GM18868 (cell line): ENCODE measurements around the gene VAT1L.

ENCODE experiments used
- ATAC-seq: cut with Tn5 transposase; IDR thresholded peaks from one replicate; pipeline ENCODE4 v1.9.1; 2021; ENCODE audit warnings: mild to moderate bottlenecking, moderate library complexity; ENCODE audit not compliant: unreplicated experiment

VAT1L gene

DNA sequence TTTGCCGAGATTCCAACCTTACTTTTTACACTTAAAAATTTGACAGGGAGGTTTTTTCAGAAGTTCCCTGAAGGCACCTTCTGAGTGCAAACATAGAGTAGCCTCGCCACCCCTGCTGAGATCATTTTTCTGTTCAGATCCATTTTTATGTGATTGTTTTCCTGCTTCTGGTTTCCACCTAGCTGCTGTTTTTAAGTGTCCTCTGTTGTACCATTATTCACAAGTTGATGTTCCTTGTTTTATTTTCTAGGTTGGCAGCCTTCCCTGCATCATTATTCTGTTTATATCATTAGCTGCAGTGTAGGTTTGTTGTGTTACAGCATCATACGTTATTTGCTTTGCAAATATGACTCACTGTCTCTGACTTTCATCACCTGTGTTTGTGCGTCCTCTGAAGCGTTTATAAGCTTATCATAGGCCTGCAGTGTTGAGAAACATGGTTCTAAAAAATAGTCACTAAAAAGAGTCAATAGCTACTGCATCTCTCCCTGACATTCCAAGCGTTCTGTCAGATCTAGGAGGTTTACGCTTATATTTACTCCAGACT is 117.1 kb downstream of the VAT1L start:
- ATAC-seq = no peak

- no peak for ATAC-seq
These were observed 121.7 kb downstream of the VAT1L start for GRCh38 chr16:77910021-77910420.

- no peak for ATAC-seq
These were observed 124.3 kb downstream of the VAT1L start for GRCh38 chr16:77912617-77913016.

DNA sequence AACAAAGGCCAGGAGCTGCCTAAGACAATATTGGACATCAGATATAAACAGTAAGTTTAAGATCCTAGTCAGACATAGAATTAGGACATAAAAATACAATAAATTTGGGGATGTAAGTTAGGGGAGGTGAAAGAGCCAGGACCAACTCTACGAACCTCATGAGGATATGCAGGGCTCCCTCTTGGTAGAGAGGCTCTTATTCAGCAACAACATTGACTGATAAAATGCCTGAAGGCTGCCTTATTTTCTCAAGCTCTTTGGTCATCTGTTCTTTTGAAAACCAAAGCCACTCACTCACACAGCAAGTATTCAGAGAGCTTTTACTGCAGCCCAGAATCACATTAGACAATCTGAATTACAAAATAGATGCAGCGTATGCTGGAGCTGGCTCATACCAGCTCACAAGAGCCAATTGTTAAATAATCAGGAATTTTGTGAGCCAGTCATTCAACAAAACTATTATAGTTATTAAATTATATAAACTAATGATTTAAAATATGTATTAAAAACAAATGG is 125.4 kb downstream of the VAT1L start:
- ATAC-seq = no peak

DNA sequence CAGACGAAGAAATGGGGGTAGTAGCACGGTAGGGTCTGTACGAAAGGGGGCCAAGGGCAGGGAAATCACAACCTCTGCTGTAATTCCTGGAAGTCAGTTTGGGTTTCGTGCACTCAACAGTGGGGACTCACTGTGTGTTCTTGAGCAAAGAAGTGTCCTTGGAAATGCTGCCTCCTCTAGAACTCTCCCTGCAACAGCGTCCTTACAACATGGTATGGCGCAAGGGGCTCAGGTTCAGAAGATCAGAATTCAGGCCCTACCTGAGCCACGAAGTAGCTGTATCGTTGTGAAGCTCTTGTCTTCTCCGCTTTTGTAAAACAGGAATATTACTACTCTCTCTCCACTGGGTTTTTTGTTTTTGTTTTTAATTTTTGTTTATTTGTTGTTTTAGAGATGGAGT is 127.7 kb downstream of the VAT1L start:
- no peak for ATAC-seq

GRCh38 chr16:77917971-77918370 is 129.6 kb downstream of the VAT1L start:
- ATAC-seq = no peak

- no peak for ATAC-seq
These were observed 130.7 kb downstream of the VAT1L start for GRCh38 chr16:77918809-77919707.

DNA sequence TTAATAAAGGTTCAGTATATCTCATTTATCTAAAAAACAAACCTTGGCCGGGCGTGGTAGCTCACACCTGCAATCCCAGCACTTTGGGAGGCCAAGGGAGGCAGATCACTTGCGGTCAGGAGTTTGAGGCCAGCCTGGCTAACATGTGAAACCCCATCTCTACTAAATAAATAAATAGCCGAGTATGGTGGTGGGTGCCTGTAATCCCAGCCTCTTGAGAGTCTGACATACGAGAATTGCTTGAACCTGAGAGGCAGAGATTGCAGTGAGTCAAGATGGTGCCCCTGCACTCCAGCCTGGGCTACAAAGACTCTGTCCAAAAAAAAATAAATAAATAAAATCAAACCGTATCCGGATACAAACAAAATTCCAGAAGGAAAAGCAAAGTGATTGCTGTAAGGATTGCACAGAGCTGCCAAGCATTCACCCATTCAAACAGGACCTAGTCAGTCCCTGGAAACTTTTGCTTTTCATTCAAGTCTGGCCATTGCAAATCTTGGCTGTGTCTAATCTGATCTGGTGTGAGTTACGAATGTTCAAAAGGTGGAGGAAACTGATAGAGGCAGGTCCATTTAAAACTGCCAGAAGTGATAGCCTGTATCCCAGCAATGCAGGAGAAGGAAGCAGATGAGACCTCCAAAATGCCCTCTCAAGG is 131.5 kb downstream of the VAT1L start:
- no peak for ATAC-seq

GRCh38 chr16:77920984-77921383 is 132.6 kb downstream of the VAT1L start:
- ATAC-seq = no peak

- ATAC-seq = no peak
These were observed 133.9 kb downstream of the VAT1L start for GRCh38 chr16:77922228-77922754.

DNA sequence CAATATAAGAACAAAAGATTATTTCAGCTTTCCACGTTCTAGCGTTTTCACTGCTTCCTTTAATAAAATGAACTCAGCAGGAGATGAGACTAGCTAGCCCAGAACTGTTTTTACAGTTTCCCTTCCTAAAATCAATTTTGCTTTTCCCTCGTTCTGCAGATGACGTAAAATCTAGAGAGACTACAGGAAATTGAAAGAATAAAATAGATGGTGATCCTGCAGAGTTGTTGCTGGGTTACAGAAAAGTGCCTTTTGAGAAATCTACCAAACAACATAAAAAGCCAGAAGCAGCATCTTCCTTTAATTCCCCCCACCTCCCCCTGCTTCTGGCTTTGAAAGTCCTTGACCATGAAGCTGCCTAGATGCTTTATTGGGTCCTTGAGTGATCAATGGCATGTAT is 137.2 kb downstream of the VAT1L start:
- ATAC-seq = no peak

- ATAC-seq = no peak
These were observed 139.7 kb downstream of the VAT1L start for GRCh38 chr16:77928096-77928495.

- ATAC-seq = no peak
These were observed 140.6 kb downstream of the VAT1L start for GRCh38 chr16:77929004-77929403.

- no peak for ATAC-seq
These were observed 142.7 kb downstream of the VAT1L start for GRCh38 chr16:77931058-77931457.

- ATAC-seq = no peak
These were observed 149.2 kb downstream of the VAT1L start for GRCh38 chr16:77937473-77938149.

DNA sequence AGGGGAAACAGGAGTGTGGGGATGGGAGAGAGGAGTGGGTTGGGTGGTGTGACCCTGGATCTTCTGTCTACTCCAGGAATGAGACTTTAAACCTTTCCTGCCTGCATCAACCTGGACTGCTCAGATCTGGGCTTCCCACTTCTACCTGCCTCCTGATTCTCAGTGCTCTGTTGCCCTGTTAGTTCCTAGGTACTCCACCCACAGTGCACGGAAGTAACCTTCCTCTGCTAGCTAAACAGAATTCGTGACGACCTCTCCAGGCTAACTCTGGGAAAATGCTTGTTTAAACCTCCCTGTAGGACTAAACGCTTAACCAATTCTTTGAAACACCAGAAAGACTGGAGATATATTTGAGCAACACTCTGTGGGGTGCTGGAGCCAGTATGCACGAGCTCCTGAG is 150.5 kb downstream of the VAT1L start:
- no peak for ATAC-seq

DNA sequence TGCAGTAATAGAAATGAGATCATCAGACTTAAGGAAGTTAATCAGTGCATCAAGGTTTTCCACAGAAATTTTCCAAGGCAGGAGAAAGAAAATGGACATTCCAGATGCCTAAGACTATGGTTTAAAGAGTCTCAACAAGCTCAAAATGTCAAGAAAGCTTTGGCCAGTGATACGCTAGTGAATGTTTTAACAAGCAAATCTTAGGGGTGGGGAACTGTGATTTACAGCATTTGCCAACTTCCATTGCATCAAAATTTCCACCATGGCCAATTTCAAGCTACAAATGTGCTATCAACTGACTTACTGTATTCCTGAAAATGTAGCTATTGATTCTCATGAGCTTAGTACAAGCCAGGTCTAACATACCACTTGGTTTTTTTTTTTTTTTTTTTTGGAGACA is 151.6 kb downstream of the VAT1L start:
- no peak for ATAC-seq

DNA sequence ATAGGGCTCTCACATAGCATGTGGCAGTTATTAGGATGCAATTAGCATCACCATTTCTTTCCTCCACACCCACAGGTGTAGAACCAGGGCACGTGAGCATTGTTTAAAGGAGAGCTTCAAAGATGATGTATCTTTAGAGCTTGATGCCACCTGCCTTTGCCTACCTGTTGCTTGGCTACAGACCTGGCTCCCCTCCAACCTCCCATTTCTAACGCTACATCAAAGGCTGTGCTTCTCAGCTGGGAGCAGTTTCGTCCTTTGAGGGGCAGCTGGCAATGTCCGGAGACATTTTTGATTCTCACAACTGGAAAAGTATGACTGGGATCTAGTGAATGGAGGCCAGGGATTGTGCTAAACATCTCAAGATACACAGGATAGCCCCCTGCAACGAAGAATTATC is 155.4 kb downstream of the VAT1L start:
- ATAC-seq = no peak

DNA sequence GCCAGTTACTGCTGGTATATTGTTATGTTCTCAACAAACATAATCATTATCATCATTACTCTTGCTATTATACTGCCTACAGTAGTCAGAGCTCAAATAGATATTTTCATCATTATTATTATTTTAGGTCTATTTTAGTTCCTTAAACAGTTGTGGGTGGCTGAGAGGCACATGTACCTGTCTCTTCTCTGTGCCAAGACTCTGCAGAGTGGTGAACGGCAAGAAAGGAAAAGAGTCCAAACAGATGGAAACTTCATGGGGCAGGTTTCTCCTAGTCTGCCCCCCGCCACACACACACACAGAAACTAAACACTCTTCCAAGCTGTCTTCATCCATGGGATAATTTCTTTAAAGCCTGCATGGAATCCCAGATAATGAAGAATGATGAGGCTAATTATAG is 156.3 kb downstream of the VAT1L start:
- no peak for ATAC-seq

- no peak for ATAC-seq
These were observed 156.8 kb downstream of the VAT1L start for GRCh38 chr16:77945126-77945525.

DNA sequence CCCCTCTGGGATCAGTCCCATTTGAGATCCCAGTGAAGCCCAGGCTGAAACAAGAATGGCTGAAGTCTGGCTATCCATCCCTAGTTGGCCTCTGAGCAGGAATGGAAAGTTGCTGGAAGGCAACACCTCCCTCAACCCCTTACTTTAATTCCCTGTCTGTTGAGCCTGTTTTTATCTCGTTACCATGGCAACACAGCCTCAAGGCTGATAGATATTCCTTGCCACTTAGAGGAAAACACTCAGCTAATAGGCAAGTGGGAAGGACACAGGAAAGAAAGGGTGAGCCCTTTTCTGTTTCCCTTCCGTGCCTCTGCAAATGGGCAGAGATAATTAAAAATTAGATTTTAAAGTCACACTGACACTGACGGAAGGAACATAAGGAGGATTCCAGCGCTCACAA is 158.5 kb downstream of the VAT1L start:
- no peak for ATAC-seq
